GM10266 (cell line): ENCODE data around the gene PRKG2.
"Not testable (repeated sequence)": the region's sequence is repeated elsewhere in the genome, so short reads cannot be mapped to it uniquely, and the experiment has no call there.

Experiments
- DNase-seq: peaks from one replicate; pipeline ENCODE4 v3.0.0; 2012; ENCODE audit errors: extremely low spot score
- CTCF ChIP-seq: IDR thresholded peaks from 2 replicates; pipeline ENCODE4 v1.5.1; 2012; ENCODE audit warnings: mild to moderate bottlenecking, low read depth; ENCODE audit not compliant: control insufficient read depth, insufficient read depth; ENCODE audit errors: missing control alignments

Gene PRKG2

GRCh38 chr4:81173213-81173612 is 41.8 kb downstream of the PRKG2 start:
- no peak for TF ChIP-seq CTCF
- no peak for DNase-seq

GRCh38 chr4:81166458-81167160 is 48.4 kb downstream of the PRKG2 start:
- no peak for TF ChIP-seq CTCF
- no peak for DNase-seq

- DNase-seq, result no peak
- no peak for TF ChIP-seq CTCF
These were observed 49.1 kb downstream of the PRKG2 start for GRCh38 chr4:81165861-81166430.

- no peak for TF ChIP-seq CTCF
- DNase-seq, result no peak
These were observed 50.2 kb downstream of the PRKG2 start for GRCh38 chr4:81164623-81165416.

DNA sequence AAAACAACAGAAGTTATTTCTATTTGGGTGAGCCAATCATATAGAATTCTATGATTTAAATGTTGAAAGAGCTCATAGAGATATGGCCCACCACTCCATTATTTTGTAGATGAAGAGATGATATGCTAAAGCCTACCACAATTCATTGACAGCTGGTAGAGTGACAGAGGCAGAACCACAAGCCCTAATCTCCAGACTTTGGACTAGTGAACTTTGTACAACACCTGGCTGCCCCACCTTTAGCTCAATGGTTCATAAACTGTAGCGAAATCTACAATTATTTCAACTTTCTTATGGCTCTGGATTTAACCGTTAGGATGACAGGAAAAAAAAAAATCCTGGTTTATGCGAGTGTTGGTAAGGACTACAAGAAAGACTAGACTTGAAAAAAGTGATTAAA is 50.9 kb downstream of the PRKG2 start:
- no peak for DNase-seq
- no peak for TF ChIP-seq CTCF

GRCh38 chr4:81162752-81163458 is 52.1 kb downstream of the PRKG2 start:
- no peak for TF ChIP-seq CTCF
- no peak for DNase-seq

GRCh38 chr4:81153714-81154323 is 61.2 kb downstream of the PRKG2 start:
- not testable (repeated sequence) for DNase-seq
